ELR (cell line): ENCODE results near the gene SPTY2D1.
"Not testable (repeated sequence)": the region's sequence is repeated elsewhere in the genome, so short reads cannot be mapped to it uniquely, and the experiment has no call there.

ENCODE experiments used
- DNase-seq: peaks from one replicate; pipeline ENCODE4 v3.0.0-alpha.2; 2015; ENCODE audit warnings: low read depth

The SPTY2D1 gene

DNA sequence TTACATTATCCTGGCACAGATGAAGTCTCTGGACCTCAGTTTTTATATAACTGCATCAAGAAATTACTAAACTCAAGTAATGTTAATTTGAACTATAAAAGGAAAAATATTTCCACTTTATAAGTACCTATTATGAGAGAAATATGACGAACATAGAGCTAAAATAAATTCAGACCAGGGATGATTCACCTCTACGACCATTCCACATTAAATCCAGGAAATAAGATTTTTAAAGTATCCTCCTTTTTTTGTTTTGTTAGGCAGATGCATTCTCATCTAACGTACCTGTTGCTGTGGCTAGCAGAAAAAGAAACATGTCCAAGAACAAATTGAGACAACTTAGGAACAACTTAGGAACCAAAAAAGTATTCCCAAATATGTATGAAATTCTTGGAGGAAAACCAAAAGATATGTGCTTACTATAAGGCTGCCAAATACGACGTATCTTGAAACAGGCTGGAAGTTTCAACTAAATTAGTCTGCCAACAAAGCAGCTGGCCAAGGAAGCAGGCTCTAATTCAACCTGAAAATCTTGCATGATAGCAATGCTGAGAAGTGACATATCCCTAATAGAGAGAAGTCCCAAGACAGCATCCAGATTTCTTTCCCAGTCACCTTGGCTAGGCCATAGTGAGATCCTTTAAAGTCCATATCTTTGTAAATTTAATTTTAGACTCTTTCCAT, 15.7 kb downstream of the SPTY2D1 start:
- DNase-seq: no peak

DNA sequence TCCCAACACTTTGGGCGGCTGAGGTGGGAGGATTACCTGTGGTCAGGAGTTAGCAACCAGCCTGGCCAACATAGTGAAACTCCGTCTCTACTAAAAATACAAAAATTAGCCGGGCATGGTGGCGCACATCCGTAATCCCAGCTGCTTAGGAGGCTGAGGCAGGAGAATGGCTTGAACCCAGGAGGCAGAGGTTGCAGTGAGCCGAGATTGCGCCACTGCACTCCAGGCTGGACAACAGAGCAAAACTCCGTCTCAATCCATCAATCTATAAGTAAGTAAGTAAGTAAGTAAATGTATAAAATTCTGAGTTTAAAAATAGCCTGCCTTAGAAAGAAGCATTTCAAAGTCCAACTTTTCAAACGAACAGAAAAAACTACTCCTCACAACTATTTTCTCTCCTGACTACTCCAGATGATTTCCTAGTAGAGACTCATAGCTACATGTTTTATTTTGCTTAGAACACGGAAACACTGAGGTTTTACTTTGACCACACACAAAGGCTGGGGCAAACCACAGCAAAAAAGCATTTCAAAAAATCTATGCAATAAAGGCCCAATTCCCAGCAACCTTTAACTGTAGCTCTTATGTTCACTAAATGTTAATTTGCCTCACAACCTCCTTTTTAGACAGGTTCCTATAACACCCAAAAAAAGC, 16.3 kb downstream of the SPTY2D1 start:
- DNase-seq: no peak

DNA sequence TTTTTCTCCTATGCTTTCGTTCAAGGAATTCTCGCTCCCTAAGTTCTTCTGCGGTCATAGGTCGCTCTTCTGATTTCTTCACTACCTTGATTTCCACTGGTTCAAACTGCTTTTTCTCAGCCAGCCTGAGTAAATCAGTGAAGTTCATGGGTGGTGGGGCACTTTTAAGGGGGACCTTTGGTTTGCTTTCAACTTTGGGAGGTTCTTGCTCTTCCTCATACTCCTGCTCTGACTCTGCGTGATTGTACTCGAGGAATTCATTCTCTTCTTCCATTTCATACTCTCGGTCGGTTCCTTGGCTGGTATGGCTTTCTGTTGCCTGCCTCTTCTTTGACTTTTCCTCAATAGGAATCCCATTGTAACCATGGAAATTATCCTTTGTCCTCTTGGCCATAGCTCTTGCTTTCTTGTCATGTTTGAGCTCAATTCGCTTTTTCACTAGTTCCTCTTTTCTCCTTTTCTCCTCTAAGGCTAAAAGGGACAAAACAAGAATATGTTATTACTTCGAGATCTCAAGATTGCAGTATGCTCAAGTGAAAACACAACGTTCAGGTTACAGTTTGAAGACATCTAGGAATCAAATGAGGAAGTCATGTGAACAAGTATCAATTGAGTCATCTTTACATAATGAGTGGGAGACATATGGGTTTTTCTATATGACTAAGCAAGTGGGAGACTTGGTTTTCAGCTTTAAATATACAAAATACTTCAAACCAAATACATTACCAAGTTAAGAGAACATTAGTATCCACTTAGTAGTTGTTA, 18.3 kb downstream of the SPTY2D1 start:
- DNase-seq: peak; percentile 64

DNA sequence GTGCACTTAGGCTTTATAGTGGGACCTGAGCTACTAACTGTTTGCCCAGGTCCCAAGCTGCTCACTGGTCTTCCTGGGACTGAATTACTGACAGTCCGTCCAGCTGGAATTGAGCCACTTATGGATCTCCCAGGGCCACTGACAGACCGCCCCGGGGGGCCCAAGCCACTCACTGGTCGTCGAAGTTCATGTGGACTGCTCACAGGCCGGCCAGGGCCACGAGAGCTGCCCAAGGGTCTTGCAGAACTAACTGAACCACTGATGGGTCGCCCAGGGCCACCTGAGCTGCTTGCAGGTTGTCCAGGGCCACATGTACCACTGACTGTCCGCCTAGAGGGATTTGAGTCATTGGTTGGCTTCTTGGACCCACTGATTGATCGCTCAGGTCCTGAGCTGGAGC, 19.5 kb downstream of the SPTY2D1 start:
- DNase-seq: no peak

DNA sequence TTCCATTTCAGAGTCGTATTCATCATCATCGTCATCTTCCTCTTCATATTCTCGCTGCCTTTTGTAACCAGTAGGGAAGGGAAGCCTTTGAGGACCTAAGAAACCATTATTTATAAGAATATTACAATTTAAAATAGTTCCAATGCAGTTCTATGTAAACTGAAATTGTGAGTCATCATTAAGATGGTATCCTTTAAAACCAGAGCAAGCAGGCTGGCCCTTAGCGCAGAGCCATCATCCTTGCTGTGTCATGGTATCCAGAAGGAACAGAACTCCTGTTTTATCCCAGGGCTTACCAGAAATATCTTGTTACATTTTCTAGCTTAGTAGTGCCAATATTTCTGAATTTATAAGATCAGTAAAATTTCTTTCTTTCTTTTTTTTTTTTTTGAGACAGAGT, 21.7 kb downstream of the SPTY2D1 start:
- no peak for DNase-seq

DNA sequence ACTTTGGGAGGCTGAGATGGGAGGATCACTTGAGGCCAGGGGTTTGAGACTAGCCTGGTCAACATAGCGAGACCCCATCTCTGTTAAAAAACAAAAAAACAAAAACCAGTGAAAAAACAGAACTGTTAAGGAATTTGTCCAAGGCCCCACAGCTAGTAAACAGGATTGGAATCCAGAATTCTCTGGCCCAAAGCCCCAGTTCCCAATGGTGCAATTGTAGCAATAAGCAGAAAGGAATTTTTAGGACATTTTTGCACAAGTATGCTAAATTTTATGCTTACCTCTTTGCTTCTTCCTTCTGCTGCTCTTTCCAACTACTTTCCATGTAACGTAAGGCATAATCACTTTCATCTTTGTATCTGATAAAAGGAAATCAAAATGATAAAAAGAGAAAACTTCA, 22.9 kb downstream of the SPTY2D1 start:
- DNase-seq: no peak

DNA sequence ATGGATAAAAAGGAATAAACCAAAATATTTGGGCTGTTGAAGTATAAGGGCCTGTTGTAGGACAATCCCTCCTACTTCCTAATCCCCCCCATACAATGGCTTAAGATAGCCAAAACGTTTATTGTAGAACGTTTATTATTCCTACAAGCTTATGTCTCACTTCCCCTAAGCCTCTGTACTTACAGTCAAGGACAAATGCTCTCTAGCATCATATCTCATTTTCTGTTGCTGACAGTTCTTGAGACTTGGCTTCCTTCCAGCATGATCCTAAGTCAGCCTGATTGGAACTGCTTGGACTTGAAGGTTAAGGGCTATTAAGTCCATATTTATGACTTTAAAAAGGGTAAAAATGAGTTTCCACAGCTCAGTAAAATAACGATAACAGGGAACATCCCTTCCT, 25.8 kb downstream of the SPTY2D1 start:
- DNase-seq: no peak

DNA sequence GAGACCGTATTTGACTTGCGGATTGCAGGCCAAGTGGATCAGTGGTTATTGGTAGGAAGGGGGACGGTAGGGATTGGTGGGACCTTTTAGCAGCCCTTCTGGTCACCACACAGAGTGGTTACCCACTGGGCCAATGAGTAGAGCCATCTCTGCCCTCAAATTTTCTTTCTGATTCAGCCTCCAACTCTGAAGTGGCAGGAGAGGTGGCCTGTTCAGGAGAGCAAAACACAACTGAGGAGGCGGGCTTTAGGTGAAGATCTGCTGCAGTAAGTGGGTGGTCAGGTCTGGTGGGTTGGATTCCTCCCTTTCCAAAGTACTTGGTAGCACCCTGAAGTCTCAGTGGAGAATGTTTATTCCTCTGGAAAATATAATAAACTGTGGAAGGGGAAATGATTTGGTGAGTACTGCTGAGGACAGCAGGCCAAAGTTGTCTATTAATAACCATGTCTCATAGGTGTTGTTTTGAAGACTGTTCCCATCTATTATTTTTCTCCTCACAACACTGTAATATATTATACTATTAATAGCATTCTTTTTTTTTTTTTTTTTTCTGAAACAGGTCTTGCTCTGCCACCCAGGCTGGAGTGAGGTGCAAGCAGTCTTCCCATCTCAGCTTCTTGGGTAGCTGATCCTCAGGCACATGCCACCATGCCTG, 33.1 kb downstream of the SPTY2D1 start:
- DNase-seq: no peak

DNA sequence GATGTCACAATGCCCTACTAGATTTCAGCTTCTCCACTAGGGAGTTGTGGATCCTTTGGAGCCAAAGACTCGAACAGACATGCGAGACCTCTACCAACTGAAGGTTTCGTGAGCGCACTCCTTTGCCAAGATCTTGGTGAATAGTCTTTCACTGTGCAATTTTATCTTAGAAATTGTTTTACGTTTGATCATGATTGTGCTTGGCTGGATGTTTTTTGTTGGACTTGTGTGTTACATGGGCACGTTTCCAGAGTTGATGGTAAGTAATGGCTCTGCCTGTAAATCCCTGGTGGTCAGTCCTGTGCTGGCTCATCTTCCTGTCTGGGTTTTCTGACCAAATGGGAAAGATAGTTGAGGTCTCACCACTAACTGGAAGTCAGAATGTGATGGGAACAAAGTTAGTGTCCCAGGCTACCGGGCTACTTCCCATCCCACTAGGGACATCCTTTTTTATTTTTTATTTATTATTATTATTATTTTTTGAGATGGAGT, 34.4 kb downstream of the SPTY2D1 start, which contains the start of gene MISFA:
Gene MISFA, plus strand, starts transcription at position 51 of the 492 bp plus-strand sequence. Its CDS starts 140 bp downstream, at position 191.
- DNase-seq: no peak

DNA sequence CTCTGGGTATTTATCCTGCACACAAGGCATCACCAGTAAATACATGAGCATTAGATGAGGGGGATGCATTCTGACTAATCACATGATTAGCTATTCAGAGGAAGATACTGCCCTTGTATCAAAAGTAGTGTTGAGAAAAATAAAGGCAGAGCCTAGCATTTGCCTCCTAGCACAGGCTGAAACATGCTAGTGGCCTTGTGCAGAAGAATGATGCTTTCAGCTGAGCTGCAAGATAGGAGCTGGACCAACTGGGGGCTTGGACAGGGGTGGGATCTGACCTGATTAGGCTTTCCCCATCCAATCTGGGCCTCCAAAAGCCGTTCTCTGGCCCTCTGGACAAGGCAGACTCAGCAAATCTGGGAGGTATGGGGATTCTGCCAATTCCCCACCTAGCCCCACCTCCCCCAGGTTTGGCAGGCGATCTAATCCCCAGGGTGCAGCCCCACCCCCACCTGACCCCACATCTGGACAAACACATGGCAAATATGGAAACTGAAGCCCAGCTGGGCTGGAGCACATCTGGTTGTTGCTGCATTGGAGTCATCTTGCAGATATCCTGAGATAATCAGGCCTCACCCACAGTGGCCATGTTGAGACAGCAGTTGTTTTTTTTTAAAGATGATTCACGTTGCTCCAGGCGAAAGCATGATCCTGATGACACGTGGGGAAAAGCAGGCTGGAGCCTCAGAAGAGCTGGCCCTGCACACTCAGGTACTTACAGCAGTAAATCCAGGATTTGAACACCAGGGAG, 39.0 kb downstream of the SPTY2D1 start:
- peak; percentile 87 for DNase-seq

DNA sequence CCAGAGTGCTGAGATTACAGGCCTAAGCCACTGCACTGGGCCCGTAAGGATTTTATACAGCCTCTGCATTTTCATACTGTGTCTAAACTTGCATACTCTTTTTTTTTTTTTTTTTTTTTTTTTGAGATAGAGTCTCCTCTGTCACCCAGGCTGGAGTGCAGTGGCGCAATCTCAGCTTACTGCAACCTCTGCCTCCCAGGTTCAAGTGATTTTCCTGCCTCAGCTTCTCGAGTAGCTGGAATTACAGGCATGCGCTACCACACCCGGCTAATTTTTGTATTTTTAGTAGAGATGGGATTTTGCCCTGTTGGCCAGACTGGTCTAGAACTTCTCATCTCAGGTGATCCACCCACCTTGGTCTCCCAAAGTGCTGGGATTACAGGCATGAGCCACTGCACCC, 40.1 kb downstream of the SPTY2D1 start:
- not testable (repeated sequence) for DNase-seq

DNA sequence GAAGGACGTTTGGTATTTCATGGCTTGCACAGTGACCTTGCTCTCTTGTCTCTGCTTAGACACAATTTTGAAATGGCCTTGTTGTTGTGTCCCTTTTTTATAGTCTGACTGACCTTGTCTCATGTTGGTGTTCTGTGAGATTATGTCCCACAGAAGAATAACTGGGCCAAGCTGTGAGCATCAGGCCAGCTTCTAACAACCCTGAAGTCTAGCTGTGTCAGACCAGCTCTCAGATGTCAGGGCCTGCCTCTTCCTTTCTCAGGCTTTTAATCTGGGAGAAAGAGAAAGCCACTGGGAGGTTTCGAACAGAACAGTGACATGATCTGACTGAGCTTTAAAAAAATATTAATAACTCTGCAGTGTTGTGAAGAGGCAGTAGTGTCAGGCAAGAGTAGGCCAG, 43.6 kb downstream of the SPTY2D1 start:
- DNase-seq: no peak

DNA sequence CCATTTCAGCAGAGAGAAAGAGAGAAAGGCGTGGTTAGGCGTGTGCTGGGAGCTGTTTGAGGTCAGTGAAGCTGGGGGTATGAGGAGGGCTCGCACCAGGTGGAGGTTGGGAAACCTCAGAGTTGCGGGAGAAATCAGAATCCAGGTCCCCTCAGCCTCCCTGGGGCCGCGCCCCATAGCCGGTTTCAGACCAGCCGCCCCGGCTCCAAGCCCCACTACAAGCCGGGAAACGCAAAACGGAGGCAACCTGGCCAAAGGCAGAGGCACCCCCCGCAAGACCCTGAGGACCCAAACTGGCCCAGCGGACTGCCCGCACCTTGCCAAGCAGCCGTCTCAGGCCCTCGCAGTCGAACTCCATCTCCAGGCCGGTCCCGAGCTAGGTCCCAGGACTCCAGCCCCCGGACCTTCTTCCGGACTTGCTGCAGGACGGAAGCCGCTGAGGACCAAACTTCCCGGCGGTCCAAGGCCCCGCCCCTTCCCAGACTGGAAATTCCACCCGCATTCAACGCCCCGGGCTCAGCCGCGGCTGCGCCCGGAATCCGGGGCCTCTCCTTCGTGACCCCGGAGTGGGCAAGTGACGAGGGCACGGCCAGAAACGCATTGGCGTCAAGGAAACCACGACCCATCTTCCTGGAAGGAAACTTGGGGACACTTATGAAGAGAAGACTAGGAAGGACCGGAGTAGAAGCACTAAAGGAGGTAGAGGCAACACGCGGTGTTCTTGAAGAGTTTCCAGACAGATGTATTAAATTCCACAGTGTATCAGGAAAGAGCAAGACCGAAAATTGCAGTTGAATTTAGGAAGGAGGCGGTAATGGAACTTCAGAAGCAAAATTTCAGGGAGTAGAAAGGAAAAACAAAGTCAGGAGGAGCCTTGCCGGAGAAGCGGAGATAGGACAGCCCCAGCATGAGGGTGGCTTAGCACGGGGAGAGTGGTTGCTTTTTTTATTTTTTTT, 45.6 kb downstream of the SPTY2D1 start, which contains the start of gene UEVLD:
Gene UEVLD, minus strand, starts transcription at position 438 of the 956 bp plus-strand sequence. Its CDS starts 80 bp downstream, at position 358.
- peak; percentile 94 for DNase-seq

DNA sequence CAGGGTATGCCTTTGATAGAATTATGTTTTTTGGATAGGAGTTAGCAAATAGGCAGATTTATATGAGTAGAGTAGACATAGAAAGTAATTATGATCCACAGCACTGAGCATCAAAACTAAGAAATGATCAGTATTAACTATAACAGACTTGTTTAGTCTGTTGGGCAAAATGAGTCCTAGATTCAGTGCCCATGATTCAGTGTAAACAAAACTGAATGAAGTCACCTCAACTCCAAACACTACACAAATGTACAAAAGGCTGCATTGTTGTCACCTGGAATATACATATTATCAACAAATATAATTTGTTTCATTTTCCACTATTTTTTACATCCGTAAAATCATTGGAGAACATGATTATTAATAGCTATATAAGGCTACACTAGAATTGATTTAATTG, 52.3 kb downstream of the SPTY2D1 start:
- no peak for DNase-seq

DNA sequence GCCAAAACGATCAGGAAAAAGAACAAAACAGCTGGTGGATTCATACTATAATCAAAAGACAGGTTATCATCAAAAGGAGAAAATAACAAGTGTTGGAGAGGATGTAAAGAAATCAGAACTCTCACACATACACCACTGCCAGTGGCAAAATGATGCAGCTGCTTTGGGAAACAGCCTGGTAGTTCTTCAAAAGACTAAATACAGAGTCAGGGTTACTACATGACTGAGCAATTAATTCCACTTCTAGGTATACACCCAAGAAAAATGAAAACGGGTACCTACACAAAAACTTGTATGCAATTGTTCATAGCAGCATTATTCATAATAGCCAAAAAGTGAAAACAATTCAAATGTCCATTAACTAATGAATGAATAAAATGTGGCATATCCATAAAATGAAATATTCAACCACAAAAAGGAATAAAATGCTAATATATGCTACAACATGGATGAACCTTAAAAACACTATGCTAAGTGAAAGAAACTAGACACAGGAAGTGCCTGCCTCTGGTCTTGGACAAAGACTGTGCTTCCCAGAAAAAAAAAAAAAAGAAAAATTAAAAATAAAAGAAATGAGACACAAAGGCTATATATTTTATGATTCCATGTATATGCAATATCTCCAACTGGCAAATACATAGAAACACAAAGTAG, 53.9 kb downstream of the SPTY2D1 start:
- no peak for DNase-seq

DNA sequence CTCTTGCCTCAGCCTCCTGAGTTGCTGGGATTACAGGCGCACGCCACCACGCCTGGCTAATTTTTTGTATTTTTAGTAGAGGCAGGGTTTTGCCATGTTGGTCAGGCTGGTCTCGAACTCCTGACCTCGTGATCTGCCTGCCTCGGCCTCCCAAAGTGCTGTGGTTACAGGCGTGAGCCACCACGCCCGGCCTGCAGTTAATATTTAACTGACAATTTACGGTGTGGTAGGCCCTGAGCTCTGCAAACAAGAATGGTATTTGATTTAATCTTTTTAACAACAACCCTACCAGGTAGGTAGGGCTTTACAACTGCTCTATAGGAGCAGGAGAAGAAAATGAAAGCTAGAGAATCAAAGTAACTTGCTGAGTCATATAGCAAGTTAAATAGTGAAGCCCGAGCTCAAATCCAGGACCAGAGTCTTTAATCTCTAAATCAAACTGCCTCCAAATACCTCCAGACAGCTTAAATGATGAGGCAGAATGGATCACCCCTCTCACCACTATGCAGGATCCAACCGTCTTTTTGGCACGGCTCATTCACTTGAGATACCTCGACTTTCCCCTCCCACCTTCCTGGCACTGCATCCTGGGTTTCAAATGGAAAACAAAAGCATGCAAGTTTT, 55.1 kb downstream of the SPTY2D1 start:
- DNase-seq: no peak

DNA sequence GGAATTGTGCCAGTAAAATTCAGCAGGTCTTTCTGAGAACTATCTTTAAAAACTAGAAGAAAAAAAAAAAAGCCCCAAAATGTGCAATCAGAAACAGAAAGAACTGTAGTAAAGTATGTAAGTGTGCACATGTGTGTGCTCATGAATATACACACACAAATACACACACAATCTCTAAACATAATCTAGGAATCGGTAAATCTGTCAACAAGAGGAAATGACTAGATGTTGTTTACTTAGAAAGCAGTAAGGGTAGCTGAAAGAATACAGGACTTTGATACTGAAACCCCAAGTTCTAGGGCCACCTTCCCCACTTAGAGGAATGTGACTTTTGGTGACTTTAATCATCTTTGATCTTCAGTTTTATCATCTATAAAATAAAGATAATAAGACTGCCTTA, 58.8 kb downstream of the SPTY2D1 start:
- DNase-seq: no peak

DNA sequence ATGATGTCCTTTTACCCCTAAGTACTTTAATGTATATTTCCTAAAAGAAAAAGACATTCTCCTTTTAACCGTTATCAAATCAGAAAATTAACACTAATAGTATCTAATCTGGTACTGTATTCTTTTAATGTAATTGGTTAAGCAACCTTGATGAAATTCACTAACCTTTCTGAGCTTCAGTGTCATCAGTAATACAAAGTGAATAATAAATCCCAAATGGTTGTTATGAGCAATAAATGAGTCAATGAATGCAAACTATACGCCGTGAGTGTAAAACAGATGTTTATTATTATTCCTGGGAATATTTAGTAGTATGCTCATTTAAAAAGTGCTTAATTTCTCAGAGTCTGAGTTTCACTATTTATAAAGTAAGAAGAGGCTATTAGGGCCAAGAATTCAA, 67.1 kb downstream of the SPTY2D1 start:
- peak; percentile 49 for DNase-seq

DNA sequence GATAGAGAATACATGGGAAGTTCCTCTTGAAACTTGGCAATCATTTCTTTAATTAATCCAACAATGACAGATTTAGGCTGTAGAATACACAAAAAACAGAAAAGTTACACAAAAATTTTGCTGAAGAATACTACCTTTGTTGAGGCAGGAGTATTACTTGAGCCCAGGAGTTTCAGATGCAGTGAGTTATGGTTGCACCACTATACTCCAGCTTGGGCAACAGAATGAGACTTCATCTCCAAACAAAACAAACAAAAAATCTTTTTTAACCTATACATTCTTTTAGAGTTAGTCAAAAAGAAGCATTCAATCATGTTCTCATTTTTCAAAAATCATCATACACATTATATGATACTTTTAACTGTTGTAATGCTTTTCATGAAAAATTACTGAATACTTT, 67.7 kb downstream of the SPTY2D1 start:
- no peak for DNase-seq
